GM12878 (cell line): Measurements from ENCODE around the gene TMEM250.

Experiments used
- CTCF ChIP-seq, 3 experiments: IDR thresholded peaks in 2 of 3; conservative IDR thresholded peaks in 1 of 3; 2 replicates each; pipeline ENCODE4 v1.5.1; 2011; ENCODE audit warnings: low read depth in 3 of 3, low read length in 3 of 3, mild to moderate bottlenecking in 3 of 3, control low read depth in 2 of 3, moderate library complexity in 2 of 3, inconsistent platforms in 1 of 3, mixed read lengths in 1 of 3; ENCODE audit not compliant: control insufficient read depth in 2 of 3, insufficient read depth in 1 of 3; ENCODE audit errors: extremely low read depth in 1 of 3
- E2F4 ChIP-seq: IDR thresholded peaks from 2 replicates; pipeline ENCODE4 v1.6.1; 2012; ENCODE audit warnings: low read depth, low read length, improper control_type of control experiment
- FOXM1 ChIP-seq: IDR thresholded peaks from 2 replicates; pipeline ENCODE4 v1.6.1; 2012; ENCODE audit warnings: low read depth, mild to moderate bottlenecking, inconsistent platforms, low read length, moderate library complexity
- JUND ChIP-seq: IDR thresholded peaks from 2 replicates; pipeline ENCODE4 v1.6.1; 2012; ENCODE audit warnings: low read depth, mild to moderate bottlenecking, low read length, improper control_type of control experiment, moderate library complexity
- KDM1A ChIP-seq: fragments of 200-600 bp; sonication (generic); IDR thresholded peaks from 2 replicates; pipeline ENCODE4 v1.6.1; 2016; ENCODE audit warnings: borderline replicate concordance
- POLR2AphosphoS5 ChIP-seq: IDR thresholded peaks from 2 replicates; pipeline ENCODE4 v1.6.1; 2011; ENCODE audit warnings: mild to moderate bottlenecking, low read length, inconsistent platforms
- TBL1XR1 ChIP-seq: IDR thresholded peaks from 2 replicates; pipeline ENCODE4 v1.6.1; 2012; ENCODE audit warnings: low read depth, low read length, improper control_type of control experiment
- ZBTB4 ChIP-seq: fragments of 450-650 bp; formaldehyde crosslinking; IDR thresholded peaks from 2 replicates; pipeline ENCODE4 v1.4.0; 2022; ENCODE audit warnings: mild to moderate bottlenecking, moderate library complexity
- ZBTB40 ChIP-seq: fragments of 450-650 bp; IDR thresholded peaks from 2 replicates; pipeline ENCODE4 v1.6.1; 2016; ENCODE audit warnings: mild to moderate bottlenecking, moderate library complexity, borderline replicate concordance
- ZNF274 ChIP-seq: IDR thresholded peaks from one replicate; pipeline ENCODE4 v1.8.0; 2011; ENCODE audit not compliant: insufficient read length, insufficient read depth
- ZNF592 ChIP-seq: fragments of 450-650 bp; IDR thresholded peaks from 2 replicates; pipeline ENCODE4 v1.6.1; 2017; ENCODE audit warnings: mild to moderate bottlenecking, moderate library complexity
- ZNF687 ChIP-seq: fragments of 450-650 bp; IDR thresholded peaks from 2 replicates; pipeline ENCODE4 v1.6.1; 2017; ENCODE audit warnings: mild to moderate bottlenecking, moderate library complexity
- ZZZ3 ChIP-seq: IDR thresholded peaks from 2 replicates; pipeline ENCODE4 v1.6.1; 2011; ENCODE audit warnings: low read depth; ENCODE audit not compliant: control insufficient read depth, insufficient read length

GRCh38 chr9:136098844-136099243 lies 19.8 kb downstream of the TMEM250 start:
- 0 out of 6 replicates have a peak, but pooled peaks of 1 of the 3 experiments have one; percentile 7 for TF ChIP-seq CTCF (IDR thresholded peaks at IDR 0.05 in 2 of 3, conservative IDR thresholded peaks at IDR 0.05 in 1 of 3; ENCODE audit: control insufficient read depth in 2 of 3, extremely low read depth in 1 of 3, insufficient read depth in 1 of 3, low read depth in 3 of 3, low read length in 3 of 3)
- TF ChIP-seq ZNF687, result no peak
- no peak for TF ChIP-seq POLR2AphosphoS5
- TF ChIP-seq ZNF274, result no peak
- no peak for TF ChIP-seq E2F4
- TF ChIP-seq TBL1XR1, result no peak
- TF ChIP-seq ZNF592, result no peak
- TF ChIP-seq KDM1A, result no peak
- no peak for TF ChIP-seq ZBTB4 (CRISPR knock-in tag)
- no peak for TF ChIP-seq ZZZ3
- TF ChIP-seq ZBTB40, result no peak
- TF ChIP-seq JUND, result no peak
- TF ChIP-seq FOXM1, result no peak
